HCT116 (cell line): ENCODE measurements around the gene CTNND2.

Experiments used
- POLR2A ChIP-seq: IDR thresholded peaks from 2 replicates; pipeline ENCODE4 v1.7.0; 2011; ENCODE audit warnings: borderline replicate concordance; ENCODE audit not compliant: insufficient read depth, insufficient read length; ENCODE audit errors: extremely low read depth
- TCF7L2 ChIP-seq: IDR thresholded peaks from 2 replicates; pipeline ENCODE4 v1.7.0; 2011; ENCODE audit warnings: borderline replicate concordance, inconsistent platforms; ENCODE audit not compliant: insufficient read depth, insufficient read length; ENCODE audit errors: extremely low read depth
- TF ChIP-seq, protein P1 (sequence below), 3 experiments: fragments of 200-600 bp in 1 of 3; sonication (generic) in 1 of 3; IDR thresholded peaks in 2 of 3; conservative IDR thresholded peaks in 1 of 3; 2 replicates each; pipeline ENCODE4 v1.5.1; 2012 to 2017; ENCODE audit warnings: low read depth in 2 of 3, low read length in 2 of 3, antibody characterized with exemption in 1 of 3, borderline replicate concordance in 1 of 3, control low read depth in 1 of 3, mild to moderate bottlenecking in 1 of 3, mixed read lengths in 1 of 3, mixed run types in 1 of 3, moderate library complexity in 1 of 3; ENCODE audit not compliant: insufficient read depth in 1 of 3
- TF ChIP-seq, protein P2 (sequence below): IDR thresholded peaks from 2 replicates; pipeline ENCODE4 v1.6.1; 2012; ENCODE audit warnings: low read depth

DNA sequence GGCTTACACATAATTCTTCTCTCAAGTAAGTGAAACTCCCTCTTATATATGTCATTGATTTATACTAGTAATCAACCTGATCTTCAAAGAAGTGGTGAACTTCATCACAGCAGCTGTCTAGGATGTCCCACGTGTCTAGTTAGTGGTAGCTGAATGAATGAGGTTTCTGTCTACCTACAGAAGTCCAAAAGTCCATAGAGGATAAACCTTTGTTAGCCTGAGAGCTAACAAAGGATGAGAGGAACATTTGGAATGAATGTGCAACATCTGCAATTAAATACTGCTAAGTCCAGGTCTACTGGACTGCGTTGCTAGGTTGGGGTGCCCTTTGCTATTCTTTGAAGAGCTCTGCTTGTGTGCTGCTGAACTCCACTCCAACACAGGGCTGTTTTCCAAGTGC, 929.4 kb downstream of the CTNND2 start:
- TF ChIP-seq POLR2A (no peak), TCF7L2 (no peak)
- TF ChIP-seq, protein P1, sequence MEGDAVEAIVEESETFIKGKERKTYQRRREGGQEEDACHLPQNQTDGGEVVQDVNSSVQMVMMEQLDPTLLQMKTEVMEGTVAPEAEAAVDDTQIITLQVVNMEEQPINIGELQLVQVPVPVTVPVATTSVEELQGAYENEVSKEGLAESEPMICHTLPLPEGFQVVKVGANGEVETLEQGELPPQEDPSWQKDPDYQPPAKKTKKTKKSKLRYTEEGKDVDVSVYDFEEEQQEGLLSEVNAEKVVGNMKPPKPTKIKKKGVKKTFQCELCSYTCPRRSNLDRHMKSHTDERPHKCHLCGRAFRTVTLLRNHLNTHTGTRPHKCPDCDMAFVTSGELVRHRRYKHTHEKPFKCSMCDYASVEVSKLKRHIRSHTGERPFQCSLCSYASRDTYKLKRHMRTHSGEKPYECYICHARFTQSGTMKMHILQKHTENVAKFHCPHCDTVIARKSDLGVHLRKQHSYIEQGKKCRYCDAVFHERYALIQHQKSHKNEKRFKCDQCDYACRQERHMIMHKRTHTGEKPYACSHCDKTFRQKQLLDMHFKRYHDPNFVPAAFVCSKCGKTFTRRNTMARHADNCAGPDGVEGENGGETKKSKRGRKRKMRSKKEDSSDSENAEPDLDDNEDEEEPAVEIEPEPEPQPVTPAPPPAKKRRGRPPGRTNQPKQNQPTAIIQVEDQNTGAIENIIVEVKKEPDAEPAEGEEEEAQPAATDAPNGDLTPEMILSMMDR (IDR thresholded peaks at IDR 0.05 in 2 of 3, conservative IDR thresholded peaks at IDR 0.05 in 1 of 3; ENCODE audit: borderline replicate concordance in 1 of 3, insufficient read depth in 1 of 3, low read depth in 2 of 3, low read length in 2 of 3) = no peak
- TF ChIP-seq, protein P2, sequence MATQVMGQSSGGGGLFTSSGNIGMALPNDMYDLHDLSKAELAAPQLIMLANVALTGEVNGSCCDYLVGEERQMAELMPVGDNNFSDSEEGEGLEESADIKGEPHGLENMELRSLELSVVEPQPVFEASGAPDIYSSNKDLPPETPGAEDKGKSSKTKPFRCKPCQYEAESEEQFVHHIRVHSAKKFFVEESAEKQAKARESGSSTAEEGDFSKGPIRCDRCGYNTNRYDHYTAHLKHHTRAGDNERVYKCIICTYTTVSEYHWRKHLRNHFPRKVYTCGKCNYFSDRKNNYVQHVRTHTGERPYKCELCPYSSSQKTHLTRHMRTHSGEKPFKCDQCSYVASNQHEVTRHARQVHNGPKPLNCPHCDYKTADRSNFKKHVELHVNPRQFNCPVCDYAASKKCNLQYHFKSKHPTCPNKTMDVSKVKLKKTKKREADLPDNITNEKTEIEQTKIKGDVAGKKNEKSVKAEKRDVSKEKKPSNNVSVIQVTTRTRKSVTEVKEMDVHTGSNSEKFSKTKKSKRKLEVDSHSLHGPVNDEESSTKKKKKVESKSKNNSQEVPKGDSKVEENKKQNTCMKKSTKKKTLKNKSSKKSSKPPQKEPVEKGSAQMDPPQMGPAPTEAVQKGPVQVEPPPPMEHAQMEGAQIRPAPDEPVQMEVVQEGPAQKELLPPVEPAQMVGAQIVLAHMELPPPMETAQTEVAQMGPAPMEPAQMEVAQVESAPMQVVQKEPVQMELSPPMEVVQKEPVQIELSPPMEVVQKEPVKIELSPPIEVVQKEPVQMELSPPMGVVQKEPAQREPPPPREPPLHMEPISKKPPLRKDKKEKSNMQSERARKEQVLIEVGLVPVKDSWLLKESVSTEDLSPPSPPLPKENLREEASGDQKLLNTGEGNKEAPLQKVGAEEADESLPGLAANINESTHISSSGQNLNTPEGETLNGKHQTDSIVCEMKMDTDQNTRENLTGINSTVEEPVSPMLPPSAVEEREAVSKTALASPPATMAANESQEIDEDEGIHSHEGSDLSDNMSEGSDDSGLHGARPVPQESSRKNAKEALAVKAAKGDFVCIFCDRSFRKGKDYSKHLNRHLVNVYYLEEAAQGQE = no peak
